MM.1S (cell line): ENCODE results near the gene MAST3.

Source experiments
- DNase-seq: peaks from one replicate; pipeline ENCODE4 v3.0.0-alpha.2; 2015
- H2AFZ ChIP-seq: fragments of 300-600 bp; sonication (generic); 2 replicates; pipeline ENCODE4 v1.6.0; 2016; ENCODE audit warnings: antibody characterized with exemption, low read length
- H3F3A ChIP-seq: fragments of 300-600 bp; sonication (generic); 2 replicates; pipeline ENCODE4 v1.6.1; 2016; ENCODE audit warnings: mild to moderate bottlenecking, antibody characterized with exemption, low read length, moderate library complexity, mixed read lengths; ENCODE audit not compliant: insufficient read depth
- H3K27ac ChIP-seq: fragments of 300-600 bp; sonication (generic); 2 replicates; pipeline ENCODE4 v1.5.1; 2016; ENCODE audit warnings: mild to moderate bottlenecking, low read length
- H3K27me3 ChIP-seq: fragments of 300-600 bp; sonication (generic); replicated peaks from 2 replicates; pipeline ENCODE4 v1.6.0; 2016; ENCODE audit warnings: low read length; ENCODE audit not compliant: insufficient read depth
- H3K36me3 ChIP-seq: fragments of 300-600 bp; sonication (generic); replicated peaks from 2 replicates; pipeline ENCODE4 v1.6.1; 2016; ENCODE audit warnings: mild to moderate bottlenecking, low read length, mixed read lengths; ENCODE audit not compliant: insufficient read depth
- H3K4me1 ChIP-seq: fragments of 300-600 bp; sonication (generic); 2 replicates; pipeline ENCODE4 v1.6.1; 2016; ENCODE audit warnings: low read length, mixed read lengths
- H3K4me2 ChIP-seq: fragments of 300-600 bp; sonication (generic); 2 replicates; pipeline ENCODE4 v1.6.0; 2016; ENCODE audit warnings: low read depth, low read length
- H3K4me3 ChIP-seq: fragments of 300-600 bp; sonication (generic); 2 replicates; pipeline ENCODE4 v1.5.1; 2016; ENCODE audit warnings: low read length, mixed read lengths
- H3K79me2 ChIP-seq: fragments of 300-600 bp; sonication (generic); 2 replicates; pipeline ENCODE4 v1.6.1; 2016; ENCODE audit warnings: mixed run types, low read length, mixed read lengths
- H3K9ac ChIP-seq: fragments of 300-600 bp; sonication (generic); 2 replicates; pipeline ENCODE4 v1.6.1; 2016; ENCODE audit warnings: low read length, mixed read lengths
- H3K9me2 ChIP-seq: fragments of 300-600 bp; sonication (generic); replicated peaks from 2 replicates; pipeline ENCODE4 v1.6.1; 2016; ENCODE audit warnings: mild to moderate bottlenecking, low read length, mixed read lengths; ENCODE audit not compliant: insufficient read depth
- H3K9me3 ChIP-seq: fragments of 300-600 bp; sonication (generic); replicated peaks from 2 replicates; pipeline ENCODE4 v1.6.1; 2016; ENCODE audit warnings: mild to moderate bottlenecking, low read length, mixed read lengths; ENCODE audit not compliant: insufficient read depth
- H4K20me1 ChIP-seq: fragments of 300-600 bp; sonication (generic); 2 replicates; pipeline ENCODE4 v1.6.1; 2016; ENCODE audit warnings: mild to moderate bottlenecking, low read length, moderate library complexity, mixed read lengths; ENCODE audit not compliant: insufficient read depth
- EZH2 ChIP-seq: fragments of 300-600 bp; sonication (generic); optimal IDR thresholded peaks from 2 replicates; pipeline ENCODE3; 2017; ENCODE audit warnings: low read depth, mild to moderate bottlenecking, antibody characterized with exemption, low read length, mixed read lengths
- EZH2phosphoT487 ChIP-seq: fragments of 300-600 bp; sonication (generic); IDR thresholded peaks from 2 replicates; pipeline ENCODE4 v1.6.1; 2018; ENCODE audit warnings: antibody characterized with exemption, low read length
- TF ChIP-seq, protein P1 (sequence below): fragments of 300-600 bp; sonication (generic); IDR thresholded peaks from 2 replicates; pipeline ENCODE4 v1.5.1; 2016; ENCODE audit warnings: antibody characterized with exemption, low read length, mixed read lengths

The MAST3 gene

GRCh38 chr19:18137657-18138339 lies 40.2 kb downstream of the MAST3 start:
- no peaks in the 10 kb centered on the region for H3K9me3 ChIP-seq
- TF ChIP-seq EZH2: no peak
- no peak for TF ChIP-seq EZH2phosphoT487
- TF ChIP-seq, protein P1, sequence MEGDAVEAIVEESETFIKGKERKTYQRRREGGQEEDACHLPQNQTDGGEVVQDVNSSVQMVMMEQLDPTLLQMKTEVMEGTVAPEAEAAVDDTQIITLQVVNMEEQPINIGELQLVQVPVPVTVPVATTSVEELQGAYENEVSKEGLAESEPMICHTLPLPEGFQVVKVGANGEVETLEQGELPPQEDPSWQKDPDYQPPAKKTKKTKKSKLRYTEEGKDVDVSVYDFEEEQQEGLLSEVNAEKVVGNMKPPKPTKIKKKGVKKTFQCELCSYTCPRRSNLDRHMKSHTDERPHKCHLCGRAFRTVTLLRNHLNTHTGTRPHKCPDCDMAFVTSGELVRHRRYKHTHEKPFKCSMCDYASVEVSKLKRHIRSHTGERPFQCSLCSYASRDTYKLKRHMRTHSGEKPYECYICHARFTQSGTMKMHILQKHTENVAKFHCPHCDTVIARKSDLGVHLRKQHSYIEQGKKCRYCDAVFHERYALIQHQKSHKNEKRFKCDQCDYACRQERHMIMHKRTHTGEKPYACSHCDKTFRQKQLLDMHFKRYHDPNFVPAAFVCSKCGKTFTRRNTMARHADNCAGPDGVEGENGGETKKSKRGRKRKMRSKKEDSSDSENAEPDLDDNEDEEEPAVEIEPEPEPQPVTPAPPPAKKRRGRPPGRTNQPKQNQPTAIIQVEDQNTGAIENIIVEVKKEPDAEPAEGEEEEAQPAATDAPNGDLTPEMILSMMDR: no peak
- H3K27me3 ChIP-seq: no peaks in the 10 kb centered on the region
- H3K4me2 ChIP-seq: no peak overlapping the region
- H3K36me3 ChIP-seq: no peaks in the 10 kb centered on the region
- H3K4me3 ChIP-seq: no peak overlapping the region
- H3F3A ChIP-seq: no peaks in the 10 kb centered on the region
- no peaks in the 10 kb centered on the region for H3K4me1 ChIP-seq
- no peaks in the 10 kb centered on the region for H4K20me1 ChIP-seq
- no peak overlapping the region for H2AFZ ChIP-seq
- no peak for DNase-seq
- H3K9ac ChIP-seq: no peak overlapping the region
- H3K9me2 ChIP-seq: no peaks in the 10 kb centered on the region
- H3K27ac ChIP-seq: no peak overlapping the region
- no peaks in the 10 kb centered on the region for H3K79me2 ChIP-seq

- Histone ChIP-seq H3K9ac (no peak overlapping the region), H3F3A (no peaks in the 10 kb centered on the region), H3K79me2 (no peaks in the 10 kb centered on the region), H3K27ac (no peak overlapping the region), H3K9me2 (no peaks in the 10 kb centered on the region), H3K4me1 (no peaks in the 10 kb centered on the region), H4K20me1 (no peaks in the 10 kb centered on the region), H3K4me2 (no peak overlapping the region), H3K27me3 (no peaks in the 10 kb centered on the region), H3K4me3 (no peak overlapping the region), H3K36me3 (no peaks in the 10 kb centered on the region), H3K9me3 (no peaks in the 10 kb centered on the region), H2AFZ (no peak overlapping the region)
- TF ChIP-seq EZH2phosphoT487 (no peak), EZH2 (no peak)
- TF ChIP-seq, protein P1: no peak
- DNase-seq: no peak
Observed at GRCh38 chr19:18140473-18140872, 42.9 kb downstream of the MAST3 start.

DNA sequence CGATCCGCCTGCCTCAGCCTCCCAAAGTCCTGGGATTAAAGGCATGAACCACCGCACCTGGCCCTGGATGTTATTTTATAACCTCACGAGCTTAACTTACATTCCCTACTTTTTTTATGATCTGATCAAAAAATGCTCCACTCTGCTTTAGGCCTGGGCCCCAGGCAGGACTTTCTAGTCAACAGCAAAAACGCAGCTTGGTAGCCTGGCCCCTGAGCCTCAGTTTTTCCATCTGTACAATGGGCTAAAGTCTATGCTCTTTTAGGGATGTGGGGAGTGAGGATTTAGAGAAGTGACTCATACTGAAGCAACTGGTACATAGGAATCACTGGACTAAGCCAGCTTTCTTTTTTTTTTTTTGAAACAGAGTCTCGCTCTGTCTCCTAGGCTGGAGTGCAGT lies 43.5 kb downstream of the MAST3 start:
- no peak for DNase-seq
- Histone ChIP-seq H3K4me3 (no peak overlapping the region), H2AFZ (no peak overlapping the region), H3F3A (no peaks in the 10 kb centered on the region), H4K20me1 (no peaks in the 10 kb centered on the region), H3K4me2 (no peak overlapping the region), H3K27me3 (no peaks in the 10 kb centered on the region), H3K27ac (no peak overlapping the region), H3K9me2 (no peaks in the 10 kb centered on the region), H3K9ac (no peak overlapping the region), H3K36me3 (no peaks in the 10 kb centered on the region), H3K79me2 (no peaks in the 10 kb centered on the region), H3K9me3 (no peaks in the 10 kb centered on the region), H3K4me1 (no peaks in the 10 kb centered on the region)
- TF ChIP-seq EZH2phosphoT487 (no peak), EZH2 (no peak)
- TF ChIP-seq, protein P1: no peak
